T-helper 2 cell (primary cell): ENCODE results near the gene TRAF3.
A peak's percentile ranks its signal among the peaks of the same experiment; 100 is the strongest.

Experiments
- DNase-seq, 5 experiments: peaks; one replicate each; pipeline versions ENCODE4 v3.0.0 to v3.0.0-alpha.2; 2012 to 2022
- total RNA-seq, 2 donors: gene quantifications; one replicate each; lab custom pipeline; 2026; lab: John Stamatoyannopoulos, UW

Gene TRAF3, protein sequence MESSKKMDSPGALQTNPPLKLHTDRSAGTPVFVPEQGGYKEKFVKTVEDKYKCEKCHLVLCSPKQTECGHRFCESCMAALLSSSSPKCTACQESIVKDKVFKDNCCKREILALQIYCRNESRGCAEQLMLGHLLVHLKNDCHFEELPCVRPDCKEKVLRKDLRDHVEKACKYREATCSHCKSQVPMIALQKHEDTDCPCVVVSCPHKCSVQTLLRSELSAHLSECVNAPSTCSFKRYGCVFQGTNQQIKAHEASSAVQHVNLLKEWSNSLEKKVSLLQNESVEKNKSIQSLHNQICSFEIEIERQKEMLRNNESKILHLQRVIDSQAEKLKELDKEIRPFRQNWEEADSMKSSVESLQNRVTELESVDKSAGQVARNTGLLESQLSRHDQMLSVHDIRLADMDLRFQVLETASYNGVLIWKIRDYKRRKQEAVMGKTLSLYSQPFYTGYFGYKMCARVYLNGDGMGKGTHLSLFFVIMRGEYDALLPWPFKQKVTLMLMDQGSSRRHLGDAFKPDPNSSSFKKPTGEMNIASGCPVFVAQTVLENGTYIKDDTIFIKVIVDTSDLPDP
- 47.6 to 111 reads per million in 2 donors for total RNA-seq

DNA sequence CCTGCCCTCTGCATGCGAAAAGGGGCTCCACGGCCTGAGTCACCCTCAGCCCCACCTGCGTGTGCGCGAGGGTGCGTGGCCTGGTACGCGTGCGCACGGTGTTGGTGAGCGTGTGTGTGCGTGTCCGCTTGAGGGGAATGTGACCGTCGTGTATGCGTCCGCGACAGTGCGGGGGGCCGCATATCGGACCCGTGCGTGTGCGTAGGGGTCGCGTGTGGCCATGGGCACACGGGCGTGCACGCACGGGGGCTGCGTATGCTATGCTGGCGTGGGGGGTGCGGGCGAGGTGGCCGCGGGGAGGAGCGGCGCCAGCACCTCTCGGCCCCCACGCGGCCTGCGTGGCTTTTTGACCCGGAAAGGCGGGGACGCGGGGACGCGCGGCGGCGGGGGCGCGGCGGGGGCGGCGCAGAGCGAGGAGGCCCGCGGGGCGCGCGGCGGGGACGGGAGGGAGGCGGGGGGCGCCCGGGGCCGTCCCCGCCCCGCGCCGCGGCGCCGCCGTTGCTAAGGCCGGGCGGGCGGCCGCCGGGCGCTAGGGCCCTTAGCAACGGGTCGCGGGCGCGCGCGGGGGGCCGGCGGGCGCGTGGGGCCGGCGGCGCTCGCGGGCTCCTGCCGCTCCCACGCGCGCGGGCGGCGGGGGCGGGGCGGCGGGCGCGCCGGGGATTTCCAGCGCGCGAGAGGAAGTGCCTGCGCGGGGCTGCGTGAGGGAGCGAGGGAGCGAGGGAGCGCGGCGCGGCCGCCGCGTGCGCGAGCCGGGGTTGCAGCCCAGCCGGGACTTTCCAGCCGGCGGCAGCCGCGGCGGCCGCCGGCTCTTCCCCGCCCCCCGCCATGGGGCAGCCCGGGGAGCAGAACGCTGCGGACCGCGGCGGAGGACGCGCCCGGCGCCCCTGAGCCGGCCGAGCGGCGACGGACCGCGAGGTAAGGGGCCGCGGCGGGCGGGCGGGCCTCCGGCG, at the start of gene TRAF3:
TSS of gene TRAF3 (plus strand) at position 689 of the 950 bp plus-strand sequence. CDS start 92,753 bp downstream, outside the sequence.
- peak; percentile 72 to 92 (median 86) for DNase-seq

GRCh38 chr14:102728501-102728900, 48.7 kb upstream of the TRAF3 start:
- DNase-seq, result no peak

GRCh38 chr14:102729268-102729667, 48.0 kb upstream of the TRAF3 start:
- DNase-seq, result no peak

- DNase-seq, result no peak
Observed at GRCh38 chr14:102729825-102730224, 47.4 kb upstream of the TRAF3 start.

GRCh38 chr14:102731101-102731870, 46.0 kb upstream of the TRAF3 start:
- DNase-seq, result no peak

DNA sequence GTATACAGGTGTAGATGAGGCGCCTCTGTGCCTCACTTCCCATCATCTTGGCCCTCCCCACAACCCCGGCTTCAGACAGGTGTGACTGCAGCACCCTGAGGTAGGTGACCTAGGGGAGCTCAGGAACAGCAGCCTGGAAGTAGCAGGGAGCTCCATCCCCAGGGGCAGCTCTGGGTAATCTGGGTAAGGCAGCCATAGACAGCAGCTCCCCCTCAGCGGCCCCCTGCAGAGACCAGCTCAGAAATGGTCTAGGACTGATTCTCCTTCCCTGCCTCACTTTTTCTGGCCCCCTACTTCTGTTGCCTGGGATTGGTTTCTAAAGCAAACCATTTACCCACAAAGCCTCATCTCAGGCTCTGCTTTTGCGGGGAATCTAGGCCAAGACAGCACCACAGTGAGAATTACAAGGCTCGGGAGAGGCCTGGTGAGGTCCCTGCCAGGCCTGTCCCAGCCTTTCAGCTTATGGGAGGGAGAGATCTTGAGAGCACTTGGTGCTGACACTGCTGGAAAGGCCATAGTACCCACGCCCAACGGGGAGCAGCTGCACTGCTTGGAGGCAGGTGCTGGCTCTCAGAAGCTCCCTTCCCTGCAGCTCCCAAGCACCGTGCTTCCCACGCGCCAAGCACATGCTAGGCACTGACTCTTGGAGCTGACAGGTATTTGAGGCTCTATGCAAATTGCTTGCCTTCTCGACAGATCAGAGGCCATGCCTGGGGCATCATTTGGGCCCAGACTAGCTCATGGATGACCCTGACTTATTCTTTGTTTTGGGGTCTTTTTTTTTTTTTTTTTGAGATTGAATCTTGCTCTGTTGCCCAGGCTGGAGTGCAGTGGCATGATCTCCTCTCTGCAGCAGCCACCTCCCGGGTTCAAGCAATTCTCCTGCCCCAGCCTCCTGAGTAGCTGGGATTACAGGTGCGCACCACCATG, 45.1 kb upstream of the TRAF3 start:
- DNase-seq, result no peak

- DNase-seq, result no peak
Observed at GRCh38 chr14:102732924-102733323, 44.3 kb upstream of the TRAF3 start.

- no peak for DNase-seq
Observed at GRCh38 chr14:102733326-102733725, 43.9 kb upstream of the TRAF3 start.

DNA sequence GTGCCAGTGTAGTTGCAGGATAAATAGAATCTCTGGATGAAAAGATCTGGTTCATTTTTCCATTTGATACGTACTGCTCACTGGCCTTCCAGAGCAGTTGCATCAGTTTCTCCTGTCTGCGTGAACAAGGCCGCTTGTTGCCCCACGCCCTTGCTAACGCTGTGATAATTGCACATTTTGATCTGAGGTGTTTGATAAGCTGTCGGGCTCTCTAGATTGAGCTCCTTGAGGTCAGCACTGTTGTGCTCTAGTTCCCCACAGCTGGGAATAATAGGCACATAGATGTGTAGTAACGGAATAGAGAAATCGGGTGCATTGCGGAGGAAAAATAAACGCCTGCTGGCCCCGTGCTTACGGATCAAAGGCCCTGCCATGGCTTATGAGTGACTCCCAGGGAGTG, 42.8 kb upstream of the TRAF3 start:
- DNase-seq, result no peak

GRCh38 chr14:102736956-102737355, 40.3 kb upstream of the TRAF3 start:
- DNase-seq, result no peak

- DNase-seq, result no peak
Observed at GRCh38 chr14:102737402-102738372, 39.6 kb upstream of the TRAF3 start.

- no peak for DNase-seq
Observed at GRCh38 chr14:102738373-102739189, 38.7 kb upstream of the TRAF3 start.

DNA sequence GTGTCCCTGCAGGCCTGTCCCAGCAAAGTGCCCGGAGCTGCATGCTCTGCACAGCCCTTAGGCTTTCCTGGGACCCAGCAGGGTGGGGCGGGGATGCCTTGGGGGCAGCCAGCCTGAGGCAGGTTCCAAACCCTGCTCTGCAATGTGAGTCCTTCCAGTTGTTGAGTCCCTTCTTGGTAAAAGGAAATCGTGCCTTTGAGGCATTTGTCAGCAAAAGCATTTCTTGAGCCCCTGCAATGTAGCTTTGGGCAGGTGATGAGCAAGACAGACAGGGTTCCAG, 38.1 kb upstream of the TRAF3 start:
- DNase-seq, result no peak

- DNase-seq, result no peak
Observed at GRCh38 chr14:102746634-102747438, 30.4 kb upstream of the TRAF3 start.

DNA sequence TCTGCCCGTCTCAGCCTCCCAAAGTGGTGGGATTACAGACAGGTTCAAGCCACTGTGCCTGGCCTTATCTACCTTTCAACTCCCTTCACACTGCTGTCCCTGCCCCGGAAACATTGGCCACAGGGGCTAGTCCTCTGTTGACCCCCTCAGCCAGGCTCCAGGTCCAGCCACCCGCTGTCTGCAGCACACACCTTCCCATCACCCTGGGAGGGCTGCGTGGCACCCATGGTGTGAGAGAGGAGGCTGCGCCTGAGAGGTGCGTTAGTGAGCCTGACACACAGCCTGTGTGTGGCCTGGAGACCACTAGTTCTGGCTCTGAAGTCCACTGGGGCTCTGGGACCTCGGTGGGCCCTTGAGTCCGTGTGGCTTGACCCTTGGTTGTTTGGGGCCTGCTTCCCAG, 28.4 kb upstream of the TRAF3 start:
- no peak for DNase-seq

DNA sequence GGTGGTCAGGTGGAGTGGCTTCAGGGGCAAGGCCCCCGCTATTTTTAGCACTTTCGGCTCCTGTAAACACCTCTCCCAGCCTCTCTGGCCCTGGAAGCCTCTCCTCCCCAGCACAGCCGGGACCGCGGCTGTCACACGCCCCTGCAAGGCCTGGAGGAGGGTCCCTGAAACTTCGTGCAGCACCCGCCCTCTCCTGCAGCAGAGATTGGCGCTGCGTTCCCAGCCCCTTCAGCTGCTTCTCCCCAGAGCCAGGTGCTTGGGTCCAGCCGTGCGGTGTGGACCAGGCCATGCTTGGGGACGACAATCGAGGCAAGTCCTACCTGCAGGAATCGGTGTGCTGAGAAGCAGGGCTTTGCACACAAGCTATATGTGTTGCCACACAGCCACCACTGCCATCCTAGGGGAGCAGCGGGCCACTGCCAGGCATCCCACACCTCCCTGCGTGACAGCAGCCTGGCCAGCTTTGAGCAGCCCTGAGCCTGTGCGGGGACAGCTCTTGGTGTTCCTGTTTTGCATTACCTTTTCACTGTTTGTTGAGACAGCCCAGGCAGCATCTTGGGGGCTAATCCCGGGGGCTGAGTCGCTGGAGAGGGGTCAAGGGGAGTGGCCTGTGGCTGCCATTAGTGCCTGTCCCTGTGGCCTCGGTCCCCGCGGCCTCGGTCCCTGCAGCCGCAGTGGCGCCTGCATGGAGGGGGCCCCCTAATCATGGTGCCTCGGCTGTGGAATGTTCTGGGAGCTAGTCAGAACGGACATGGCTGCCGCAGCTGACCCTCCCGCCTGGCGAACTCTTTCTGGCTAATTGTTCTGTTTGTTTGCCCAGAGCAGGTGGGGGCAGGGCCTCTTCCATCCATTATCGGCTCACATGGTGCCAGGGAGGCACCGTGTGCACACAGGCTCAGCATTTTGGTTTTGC, 27.6 kb upstream of the TRAF3 start:
- DNase-seq, result no peak

GRCh38 chr14:102750376-102750775, 26.9 kb upstream of the TRAF3 start:
- no peak for DNase-seq
